ENCODE results near the gene PTPRN2. TPM values are rescaled to one million over a fixed set of nuclear protein-coding genes. Genes with fewer than 3 reads are reported as not detected.

Gene PTPRN2
- total RNA-seq, 1 donor from 2014 or later: 3.1 TPM

GRCh38 chr7:158602905-158603772, 15.5 kb upstream of the PTPRN2 start:
- no peak for DNase-seq

- no peak for DNase-seq
Measured at GRCh38 chr7:158602041-158602440, 14.4 kb upstream of the PTPRN2 start.

- no peak for DNase-seq
Measured at GRCh38 chr7:158601090-158601489, 13.5 kb upstream of the PTPRN2 start.

- no peak for DNase-seq
Measured at GRCh38 chr7:158596745-158597144, 9.1 kb upstream of the PTPRN2 start.

GRCh38 chr7:158596309-158596708, 8.7 kb upstream of the PTPRN2 start:
- DNase-seq: no peak

GRCh38 chr7:158595068-158595467, 7.4 kb upstream of the PTPRN2 start:
- DNase-seq: no peak

- DNase-seq: no peak
Measured at GRCh38 chr7:158592541-158592940, 4.9 kb upstream of the PTPRN2 start.

- no peak for DNase-seq
Measured at GRCh38 chr7:158591944-158592343, 4.3 kb upstream of the PTPRN2 start.

GRCh38 chr7:158590181-158590530, 2.5 kb upstream of the PTPRN2 start:
- no peak for DNase-seq

- DNase-seq: no peak
Measured at GRCh38 chr7:158589653-158590052, 2.0 kb upstream of the PTPRN2 start.

- DNase-seq: no peak
Measured at GRCh38 chr7:158588878-158589442, 1.3 kb upstream of the PTPRN2 start.

GRCh38 chr7:158588085-158588877, 658 bp upstream of the PTPRN2 start:
- no peak for DNase-seq

- no peak for DNase-seq
Measured at GRCh38 chr7:158586499-158587161, 993 bp downstream of the PTPRN2 start.

- no peak for DNase-seq
Measured at GRCh38 chr7:158585721-158586498, 1.7 kb downstream of the PTPRN2 start.

GRCh38 chr7:158584407-158584806, 3.2 kb downstream of the PTPRN2 start:
- DNase-seq: no peak

- no peak for DNase-seq
Measured at GRCh38 chr7:158583810-158584209, 3.8 kb downstream of the PTPRN2 start.

- DNase-seq: no peak
Measured at GRCh38 chr7:158583143-158583542, 4.5 kb downstream of the PTPRN2 start.

- no peak for DNase-seq
Measured at GRCh38 chr7:158582089-158582456, 5.5 kb downstream of the PTPRN2 start.

GRCh38 chr7:158581440-158582088, 6.1 kb downstream of the PTPRN2 start:
- no peak for DNase-seq

- DNase-seq: no peak
Measured at GRCh38 chr7:158579662-158580646, 7.7 kb downstream of the PTPRN2 start.
